Trophoblast cell (in vitro differentiated cells and primary cell): ENCODE results near the gene ACOD1. TPM values are rescaled to one million over a fixed set of nuclear protein-coding genes. Genes with fewer than 3 reads are reported as not detected.
A peak's percentile ranks its signal among the peaks of the same experiment; 100 is the strongest.
"Not testable (repeated sequence)": the region's sequence is repeated elsewhere in the genome, so short reads cannot be mapped to it uniquely, and the experiment has no call there.

Experiments used
- DNase-seq, 2 donors: peaks; one replicate each; pipeline ENCODE4 v3.0.0-alpha.2; 2016
- H2AFZ ChIP-seq: 2 replicates; pipeline ENCODE4 v1.6.1; 2013; ENCODE audit warnings: low read length, moderate library complexity, mild to moderate bottlenecking; ENCODE audit not compliant: insufficient read depth, poor library complexity
- H2AK5ac ChIP-seq: 2 replicates; pipeline ENCODE4 v1.6.1; 2013; ENCODE audit warnings: mild to moderate bottlenecking, low read length
- H2BK120ac ChIP-seq: 2 replicates; pipeline ENCODE4 v1.6.1; 2013; ENCODE audit warnings: low read length, mild to moderate bottlenecking, moderate library complexity; ENCODE audit not compliant: insufficient read depth, poor library complexity
- H2BK12ac ChIP-seq: 2 replicates; pipeline ENCODE4 v1.6.1; 2013; ENCODE audit warnings: mild to moderate bottlenecking, low read length, moderate library complexity
- H2BK5ac ChIP-seq: 2 replicates; pipeline ENCODE4 v1.6.1; 2013; ENCODE audit warnings: low read length, low read depth, moderate library complexity, mild to moderate bottlenecking; ENCODE audit not compliant: poor library complexity
- H3K14ac ChIP-seq: 2 replicates; pipeline ENCODE4 v1.6.1; 2013; ENCODE audit warnings: mild to moderate bottlenecking, low read length
- H3K18ac ChIP-seq: 2 replicates; pipeline ENCODE4 v1.6.1; 2013; ENCODE audit warnings: mild to moderate bottlenecking, low read length
- H3K23ac ChIP-seq: 2 replicates; pipeline ENCODE4 v1.6.1; 2013; ENCODE audit warnings: low read length
- H3K27ac ChIP-seq: 2 replicates; pipeline ENCODE4 v1.5.1; 2013; ENCODE audit warnings: low read depth, mild to moderate bottlenecking, inconsistent platforms, low read length, moderate library complexity
- H3K27me3 ChIP-seq: 2 replicates; pipeline ENCODE4 v1.6.1; 2013; ENCODE audit warnings: inconsistent platforms, mild to moderate bottlenecking, low read length, moderate library complexity; ENCODE audit not compliant: insufficient read depth
- H3K36me3 ChIP-seq, 2 experiments: 1 replicate in 1 of 2; 2 replicates in 1 of 2; pipeline ENCODE4 v1.6.1; 2013; ENCODE audit warnings: low read length in 2 of 2, mild to moderate bottlenecking in 2 of 2, moderate library complexity in 1 of 2; ENCODE audit not compliant: insufficient read depth in 2 of 2, control insufficient read depth in 1 of 2
- H3K4ac ChIP-seq: 2 replicates; pipeline ENCODE4 v1.6.1; 2013; ENCODE audit warnings: low read depth, mild to moderate bottlenecking, low read length, moderate library complexity
- H3K4me1 ChIP-seq, 2 experiments: 1 replicate in 1 of 2; 2 replicates in 1 of 2; pipeline ENCODE4 v1.6.1; 2013; ENCODE audit warnings: low read length in 2 of 2, mild to moderate bottlenecking in 2 of 2, moderate library complexity in 1 of 2; ENCODE audit not compliant: insufficient read depth in 2 of 2, control insufficient read depth in 1 of 2
- H3K4me2 ChIP-seq: 2 replicates; pipeline ENCODE4 v1.6.1; 2013; ENCODE audit warnings: inconsistent platforms, mild to moderate bottlenecking, low read length, moderate library complexity
- H3K4me3 ChIP-seq: 2 replicates; pipeline ENCODE4 v1.5.1; 2013; ENCODE audit warnings: mild to moderate bottlenecking, low read depth, low read length, inconsistent platforms
- H3K79me1 ChIP-seq: one replicate; pipeline ENCODE4 v1.6.1; 2013; ENCODE audit warnings: low read length
- H3K79me2 ChIP-seq: 2 replicates; pipeline ENCODE4 v1.6.1; 2013; ENCODE audit warnings: low read length, mild to moderate bottlenecking; ENCODE audit not compliant: control insufficient read depth, insufficient read depth, poor library complexity
- H3K9ac ChIP-seq: 2 replicates; pipeline ENCODE4 v1.6.1; 2013; ENCODE audit warnings: mild to moderate bottlenecking, low read length
- H3K9me3 ChIP-seq: 2 replicates; pipeline ENCODE4 v1.6.1; 2013; ENCODE audit warnings: low read depth, mild to moderate bottlenecking, control low read depth, inconsistent platforms, low read length; ENCODE audit not compliant: insufficient read depth
- H4K12ac ChIP-seq: 2 replicates; pipeline ENCODE4 v1.6.1; 2013; ENCODE audit warnings: low read depth, mild to moderate bottlenecking, low read length, moderate library complexity
- H4K8ac ChIP-seq: 2 replicates; pipeline ENCODE4 v1.6.1; 2013; ENCODE audit warnings: low read depth, mild to moderate bottlenecking, low read length, moderate library complexity
- H4K91ac ChIP-seq: one replicate; pipeline ENCODE4 v1.6.1; 2013; ENCODE audit warnings: low read depth, mild to moderate bottlenecking, low read length, moderate library complexity
- WGBS: extraction: QIAGEN DNeasy Blood & Tissue Kit; methylation state at CpG from one replicate; pipeline ENCODE4 v1.1.7; 2013; ENCODE audit warnings: missing lambda C conversion rate; ENCODE audit not compliant: insufficient read length, insufficient coverage; ENCODE audit errors: extremely low coverage; 5-methylcytosine and 5-hydroxymethylcytosine counted together
- polyA plus RNA-seq: library from polyadenylated mRNA; stranded (reverse); fragments of 200-250 nt; gene quantifications from 2 replicates; pipeline ENCODE4 v1.2.3, GENCODE V29; 2013

The ACOD1 gene
- polyA plus RNA-seq, result not detected in 2 replicates

- Histone ChIP-seq H3K79me1 (peaks cover 1% of the 10 kb centered on the region), H3K36me3 (no peaks in the 10 kb centered on the region), H3K14ac (no peak within 1 kb of the TSS), H2BK12ac (no peak within 1 kb of the TSS), H3K27ac (no peak within 1 kb of the TSS), H2AFZ (no peak within 1 kb of the TSS), H3K9ac (no peak within 1 kb of the TSS), H3K4me2 (no peak within 1 kb of the TSS), H4K8ac (no peak within 1 kb of the TSS), H3K23ac (no peak within 1 kb of the TSS), H4K91ac (no peak within 1 kb of the TSS), H3K4me1 (no peaks in the 10 kb centered on the region), H3K4me3 (no peak within 1 kb of the TSS), H3K27me3 (no peaks in the 10 kb centered on the region), H3K18ac (no peak within 1 kb of the TSS), H2BK120ac (no peak within 1 kb of the TSS), H2AK5ac (no peak within 1 kb of the TSS), H3K9me3 (no peaks in the 10 kb centered on the region), H3K79me2 (no peaks in the 10 kb centered on the region), H4K12ac (no peak within 1 kb of the TSS), H2BK5ac (no peak within 1 kb of the TSS), H3K4ac (no peak within 1 kb of the TSS)
- DNase-seq, result peak in 1 of 2 donors; percentile 15
- WGBS, result no CpG with 5 or more reads among the region's 2 CpGs
Observed at GRCh38 chr13:76948149-76948548, at the start of gene ACOD1. Gene ACOD1 (plus strand): TSS chr13:76948511. CDS start chr13:76948559, 48 bp downstream.

- not testable (repeated sequence) for H3K14ac ChIP-seq, H3K4me1 ChIP-seq, H3K36me3 ChIP-seq, H3K79me2 ChIP-seq, H2AFZ ChIP-seq, H4K91ac ChIP-seq, H3K27me3 ChIP-seq, H2BK120ac ChIP-seq, H3K4me3 ChIP-seq, H3K9me3 ChIP-seq, H3K9ac ChIP-seq, H3K18ac ChIP-seq, H3K23ac ChIP-seq, H2BK12ac ChIP-seq, H2BK5ac ChIP-seq, DNase-seq, H2AK5ac ChIP-seq, H4K8ac ChIP-seq, H3K79me1 ChIP-seq, H3K4me2 ChIP-seq, H3K27ac ChIP-seq, H4K12ac ChIP-seq, H3K4ac ChIP-seq
- no CpG with 5 or more reads among the region's 4 CpGs for WGBS
Observed at GRCh38 chr13:76899066-76899465, 49.2 kb upstream of the ACOD1 start.

GRCh38 chr13:76903544-76904162 lies 44.7 kb upstream of the ACOD1 start:
- H3K27me3 ChIP-seq, result no peaks in the 10 kb centered on the region
- H3K36me3 ChIP-seq, result no peaks in the 10 kb centered on the region
- H2BK120ac ChIP-seq, result no peak overlapping the region
- no peak overlapping the region for H4K12ac ChIP-seq
- H3K4me1 ChIP-seq, result no peaks in the 10 kb centered on the region
- H3K9ac ChIP-seq, result no peak overlapping the region
- H4K8ac ChIP-seq, result no peak overlapping the region
- no peak overlapping the region for H3K27ac ChIP-seq
- H3K23ac ChIP-seq, result no peak overlapping the region
- H3K79me1 ChIP-seq, result no peaks in the 10 kb centered on the region
- no CpG with 5 or more reads among the region's 3 CpGs for WGBS
- H2AK5ac ChIP-seq, result no peak overlapping the region
- no peak overlapping the region for H2BK5ac ChIP-seq
- no peak overlapping the region for H2AFZ ChIP-seq
- no peak overlapping the region for H3K4ac ChIP-seq
- H4K91ac ChIP-seq, result no peak overlapping the region
- H3K18ac ChIP-seq, result no peak overlapping the region
- no peak overlapping the region for H3K14ac ChIP-seq
- H3K4me2 ChIP-seq, result no peak overlapping the region
- H3K79me2 ChIP-seq, result no peaks in the 10 kb centered on the region
- no peak overlapping the region for H2BK12ac ChIP-seq
- H3K9me3 ChIP-seq, result no peaks in the 10 kb centered on the region
- DNase-seq, result peak; percentile 87 to 94
- no peak overlapping the region for H3K4me3 ChIP-seq

- H4K12ac ChIP-seq, result no peak overlapping the region
- peak overlapping the region; percentile 23 for H3K9ac ChIP-seq
- no peak overlapping the region for H2AFZ ChIP-seq
- no peak overlapping the region for H2BK120ac ChIP-seq
- no peak overlapping the region for H3K4me2 ChIP-seq
- no peak overlapping the region for H2AK5ac ChIP-seq
- DNase-seq, result no peak
- no peak overlapping the region for H3K27ac ChIP-seq
- no peak overlapping the region for H3K4ac ChIP-seq
- H3K27me3 ChIP-seq, result no peaks in the 10 kb centered on the region
- no peaks in the 10 kb centered on the region for H3K9me3 ChIP-seq
- H3K4me3 ChIP-seq, result no peak overlapping the region
- no peaks in the 10 kb centered on the region for H3K79me1 ChIP-seq
- H2BK5ac ChIP-seq, result no peak overlapping the region
- no peak overlapping the region for H3K23ac ChIP-seq
- no peaks in the 10 kb centered on the region for H3K36me3 ChIP-seq
- no peak overlapping the region for H4K91ac ChIP-seq
- H3K4me1 ChIP-seq, result no peaks in the 10 kb centered on the region
- H3K18ac ChIP-seq, result no peak overlapping the region
- H3K79me2 ChIP-seq, result no peaks in the 10 kb centered on the region
- WGBS, result no CpG with 5 or more reads among the region's 2 CpGs
- no peak overlapping the region for H3K14ac ChIP-seq
- no peak overlapping the region for H4K8ac ChIP-seq
- peak overlapping the region; percentile 76 for H2BK12ac ChIP-seq
Observed at GRCh38 chr13:76904507-76904906, 43.8 kb upstream of the ACOD1 start.
